NB4 (cell line): Measurements from ENCODE around the gene MCRIP2.

Experiments
- DNase-seq: peaks from one replicate; pipeline ENCODE4 v3.0.0; 2010; ENCODE audit warnings: low read depth
- H3K4me3 ChIP-seq: one replicate; pipeline ENCODE4 v1.5.1; 2011; ENCODE audit warnings: mild to moderate bottlenecking, low read depth, low read length, moderate library complexity
- CTCF ChIP-seq: IDR thresholded peaks from one replicate; pipeline ENCODE4 v1.5.1; 2012; ENCODE audit warnings: low read depth, low read length
- MAX ChIP-seq: IDR thresholded peaks from 2 replicates; pipeline ENCODE4 v1.6.1; 2011; ENCODE audit warnings: low read depth, low read length
- MYC ChIP-seq: IDR thresholded peaks from 2 replicates; pipeline ENCODE4 v1.6.1; 2011; ENCODE audit warnings: low read depth, low read length
- POLR2A ChIP-seq: IDR thresholded peaks from 2 replicates; pipeline ENCODE4 v1.6.1; 2011; ENCODE audit warnings: mild to moderate bottlenecking; ENCODE audit not compliant: insufficient read length; ENCODE audit errors: extremely low read depth

The MCRIP2 gene

GRCh38 chr16:620700-621525 lies 20.7 kb upstream of the MCRIP2 start:
- H3K4me3 ChIP-seq, result no peak overlapping the region
- TF ChIP-seq CTCF (no peak), POLR2A (no peak), MAX (no peak), MYC (no peak)
- DNase-seq, result no peak

- no peak for DNase-seq
- TF ChIP-seq CTCF (no peak), POLR2A (no peak), MAX (no peak), MYC (no peak)
- no peak overlapping the region for H3K4me3 ChIP-seq
Observed at GRCh38 chr16:621526-622105, 20.0 kb upstream of the MCRIP2 start.

GRCh38 chr16:622920-623280 lies 18.7 kb upstream of the MCRIP2 start:
- no peak for DNase-seq
- H3K4me3 ChIP-seq, result no peak overlapping the region
- no peak for TF ChIP-seq CTCF
- TF ChIP-seq POLR2A, result no peak
- no peak for TF ChIP-seq MAX
- no peak for TF ChIP-seq MYC

- no peak for DNase-seq
- no peak overlapping the region for H3K4me3 ChIP-seq
- no peak for TF ChIP-seq POLR2A
- TF ChIP-seq CTCF, result no peak
- no peak for TF ChIP-seq MYC
- TF ChIP-seq MAX, result no peak
Observed at GRCh38 chr16:624526-625070, 17.0 kb upstream of the MCRIP2 start.

- H3K4me3 ChIP-seq, result no peak overlapping the region
- no peak for DNase-seq
- no peak for TF ChIP-seq CTCF
- no peak for TF ChIP-seq MAX
- no peak for TF ChIP-seq MYC
- TF ChIP-seq POLR2A, result no peak
Observed at GRCh38 chr16:625117-625976, 16.3 kb upstream of the MCRIP2 start.
